T-helper 1 cell (primary cell): ENCODE data around the gene MEIOSIN.

Source experiments
- DNase-seq, 5 donors: peaks; one replicate each; pipeline ENCODE4 v3.0.0-alpha.2; 2012 to 2020

The MEIOSIN gene

DNA sequence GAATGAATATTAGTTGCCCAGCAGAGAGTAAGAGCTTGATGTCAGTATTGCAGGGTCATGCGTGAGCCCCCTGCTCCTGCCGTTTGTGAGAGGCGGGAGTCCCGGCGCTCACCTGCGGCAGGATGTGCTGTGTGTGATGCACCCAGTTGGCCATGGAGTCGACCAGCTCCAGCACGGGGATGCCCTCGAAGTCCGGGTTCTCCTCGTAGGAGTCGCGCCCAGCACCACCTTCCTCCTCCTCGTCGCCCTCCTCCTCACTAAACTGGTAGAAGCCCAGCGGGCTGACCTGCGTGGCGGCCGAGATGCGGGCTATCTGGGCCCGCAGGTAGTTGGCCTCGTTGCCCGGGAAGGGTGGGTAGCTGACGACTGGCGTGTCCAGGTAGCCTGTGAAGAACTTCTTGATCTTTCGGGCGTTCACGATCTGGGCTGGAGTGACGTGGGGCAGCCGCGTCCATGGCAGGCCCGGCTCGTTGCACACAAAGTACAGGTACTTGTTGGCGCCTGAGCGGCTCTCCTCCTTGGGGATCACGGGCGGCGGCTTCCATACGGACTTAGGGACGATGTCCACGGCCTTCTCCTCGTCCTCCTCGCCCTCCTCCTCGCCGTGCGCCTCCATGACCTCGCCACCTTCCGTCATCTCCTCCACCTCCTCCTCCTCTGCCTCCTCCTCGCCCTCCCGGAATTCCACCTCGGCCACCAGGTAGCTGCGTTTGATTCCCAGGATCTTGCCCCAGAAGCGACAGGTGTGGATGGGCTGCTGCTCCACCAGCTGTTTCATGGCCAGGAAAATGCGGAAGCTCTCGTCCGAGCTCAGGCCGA, 71.1 kb downstream of the MEIOSIN start:
- no peak for DNase-seq

DNA sequence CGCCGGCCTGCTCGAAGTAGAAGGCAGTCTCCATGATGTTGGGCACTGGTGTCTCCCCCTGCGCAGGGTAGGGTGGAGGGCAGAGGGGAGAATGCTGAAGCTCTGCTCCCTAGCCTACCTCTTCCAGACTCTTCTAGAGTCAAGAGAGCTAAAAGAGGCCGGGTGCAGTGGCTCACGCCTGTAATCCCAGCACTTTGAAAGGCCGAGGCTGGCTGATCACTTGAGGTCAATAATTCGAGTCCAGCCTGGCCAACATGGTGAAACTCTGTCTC, 71.7 kb downstream of the MEIOSIN start:
- no peak for DNase-seq

DNA sequence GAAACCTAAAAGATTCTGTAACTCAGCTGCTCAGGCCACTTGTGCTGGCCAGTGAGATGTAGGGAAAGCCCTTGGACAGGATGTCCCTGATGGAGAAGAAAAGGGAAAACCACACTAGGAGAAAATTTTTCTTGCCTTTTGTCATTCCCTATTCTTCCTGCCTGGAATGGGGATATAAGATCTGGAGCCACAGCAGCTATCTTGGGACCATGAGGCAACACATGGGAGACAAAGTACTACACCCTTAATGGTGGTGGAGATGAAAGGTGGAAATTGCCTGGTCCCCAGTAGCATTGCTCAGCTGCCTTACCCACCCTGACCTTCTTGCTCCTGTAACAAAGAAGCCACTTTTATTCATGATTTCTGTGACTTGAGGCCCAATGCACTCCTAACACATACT, 72.5 kb downstream of the MEIOSIN start:
- DNase-seq, result no peak

DNA sequence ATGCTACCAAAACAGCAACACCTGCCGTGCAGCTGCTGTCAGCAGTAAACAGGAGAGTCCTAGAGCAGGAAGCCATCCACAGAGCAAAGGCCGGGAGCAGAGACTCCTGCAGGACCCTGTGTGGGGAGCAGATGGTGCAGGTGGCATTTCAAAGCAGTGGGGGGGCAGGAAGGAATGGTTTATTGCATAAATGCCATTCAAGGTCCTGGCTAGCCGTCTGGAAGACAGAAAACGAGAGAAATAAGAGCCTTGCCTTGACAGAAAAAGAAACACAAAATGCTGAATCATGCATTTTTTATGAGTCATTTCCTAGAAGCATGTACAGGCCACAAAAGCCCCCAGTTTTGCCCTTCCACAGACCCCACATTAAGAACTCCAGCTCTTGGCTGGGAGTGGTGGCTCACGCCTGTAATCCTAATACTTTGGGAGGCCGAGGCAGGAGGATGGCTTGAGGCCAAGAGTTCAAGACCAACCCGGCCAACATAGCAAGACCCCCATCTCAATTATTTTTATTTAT, 76.5 kb downstream of the MEIOSIN start:
- peak in 1 of 5 donors; percentile 38 for DNase-seq

DNA sequence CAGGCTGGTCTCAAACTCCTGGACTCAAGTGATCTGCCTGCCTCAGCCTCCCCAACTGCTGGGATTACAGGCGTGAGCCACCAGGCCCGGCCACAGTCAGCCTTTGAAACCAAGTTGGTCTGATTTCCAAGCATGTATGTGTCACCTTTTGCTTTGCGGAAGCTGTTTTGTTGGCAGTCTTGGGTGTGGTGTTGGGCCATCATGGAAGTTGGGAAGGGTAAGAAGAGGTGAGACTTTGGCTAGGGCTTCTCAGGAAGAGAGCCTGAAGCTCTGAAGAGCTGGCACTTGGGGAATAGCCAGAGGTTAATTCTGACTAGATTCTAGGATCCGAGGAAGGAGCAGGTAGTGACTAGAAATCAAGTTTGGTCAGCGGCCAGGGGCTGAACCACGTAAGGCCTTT, 79.1 kb downstream of the MEIOSIN start:
- DNase-seq, result no peak
